Calu3 (cell line): Measurements from ENCODE around the gene CHKB. TPM values are rescaled to one million over a fixed set of nuclear protein-coding genes. Genes with fewer than 3 reads are reported as not detected.
A peak's percentile ranks its signal among the peaks of the same experiment; 100 is the strongest.

ENCODE experiments used
- BruUV-seq: library from RNA; stranded (reverse); fragments of 400-500 nt; replicated peaks from 2 replicates; lab custom pipeline; 2021; lab: Mats Ljungman, UMichigan
- CTCF ChIA-PET: fragments of 300-600 bp; sonication (Branson Sonifier 250); formaldehyde crosslinking; loops from one replicate; lab custom pipeline; 2022; ENCODE audit warnings: antibody characterized with exemption; lab: Charles Lee
- DNase-seq: peaks from one replicate; pipeline ENCODE4 v3.0.0; 2022
- H3K27ac Mint-ChIP-seq: one replicate; pipeline ENCODE4 v1.8.0; 2022; ENCODE audit warnings: mixed read lengths; ENCODE audit not compliant: unreplicated experiment
- H3K27me3 Mint-ChIP-seq: one replicate; pipeline ENCODE4 v1.8.0; 2022; ENCODE audit warnings: mixed read lengths; ENCODE audit not compliant: unreplicated experiment
- H3K36me3 Mint-ChIP-seq: one replicate; pipeline ENCODE4 v1.8.0; 2022; ENCODE audit warnings: mild to moderate bottlenecking, moderate library complexity, mixed read lengths; ENCODE audit not compliant: insufficient read depth, unreplicated experiment
- H3K4me1 Mint-ChIP-seq: one replicate; pipeline ENCODE4 v1.8.0; 2022; ENCODE audit warnings: mild to moderate bottlenecking, low read depth, mixed read lengths; ENCODE audit not compliant: unreplicated experiment
- H3K4me3 Mint-ChIP-seq: one replicate; pipeline ENCODE4 v1.8.0; 2022; ENCODE audit warnings: mild to moderate bottlenecking, low read depth, moderate library complexity, mixed read lengths; ENCODE audit not compliant: unreplicated experiment
- H3K9me3 Mint-ChIP-seq: one replicate; pipeline ENCODE4 v1.8.0; 2022; ENCODE audit warnings: low read depth, mixed read lengths; ENCODE audit not compliant: unreplicated experiment
- CTCF ChIP-seq: fragments of 200-600 bp; IDR thresholded peaks from one replicate; pipeline ENCODE4 v1.8.0; 2022; ENCODE audit warnings: antibody characterized with exemption; ENCODE audit not compliant: unreplicated experiment
- intact Hi-C: fragments of 100-400 bp; cut with micrococcal nuclease; formaldehyde crosslinking; loops from one replicate; pipeline ENCODE4 v1.10.0; 2022; ENCODE audit not compliant: unreplicated experiment
- total RNA-seq: library from RNA; stranded (reverse); gene quantifications from 2 replicates; pipeline ENCODE4 v1.2.3, GENCODE V29; 2022

CHKB gene
- total RNA-seq, 1 experiment from 2014 or later, result 80.9 TPM

- peaks cover 67% of the 10 kb centered on the region for H3K36me3 Mint-ChIP-seq
- H3K9me3 Mint-ChIP-seq, result no peaks in the 10 kb centered on the region
- peak overlapping the region; percentile 97 for H3K4me3 Mint-ChIP-seq
- no TSS peak for BruUV-seq
- CTCF ChIA-PET, result interaction anchor here (0.6 kb wide), 1 partner anchor 47 kb away, joined by 3 read pairs; no protein-coding TSS in a partner anchor
- intact Hi-C loops, result loop anchor here (5.0 kb wide), 1 partner anchor 40 kb away; no protein-coding TSS in a partner anchor
- no peak for TF ChIP-seq CTCF
- no peaks in the 10 kb centered on the region for H3K4me1 Mint-ChIP-seq
- peak overlapping the region; percentile 90 for H3K27ac Mint-ChIP-seq
- H3K27me3 Mint-ChIP-seq, result no peaks in the 10 kb centered on the region
- no peak for DNase-seq
Observed at GRCh38 chr22:50581950-50582492, 628 bp downstream of the CHKB start.

GRCh38 chr22:50581031-50581949, 1.4 kb downstream of the CHKB start:
- H3K4me3 Mint-ChIP-seq, result peak overlapping the region; percentile 97
- no peak for TF ChIP-seq CTCF
- intact Hi-C loops, result loop anchor here (5.0 kb wide), 1 partner anchor 41 kb away; no protein-coding TSS in a partner anchor
- CTCF ChIA-PET, result no interaction called here
- H3K4me1 Mint-ChIP-seq, result no peaks in the 10 kb centered on the region
- no peaks in the 10 kb centered on the region for H3K9me3 Mint-ChIP-seq
- H3K27ac Mint-ChIP-seq, result peak overlapping the region; percentile 90
- TSS peak; percentile 70 for BruUV-seq
- no peaks in the 10 kb centered on the region for H3K27me3 Mint-ChIP-seq
- peaks cover 68% of the 10 kb centered on the region for H3K36me3 Mint-ChIP-seq
- no peak for DNase-seq

- CTCF ChIA-PET, result no interaction called here
- Mint-ChIP-seq H3K9me3 (no peaks in the 10 kb centered on the region), H3K27ac (no peak overlapping the region), H3K36me3 (peaks cover 72% of the 10 kb centered on the region), H3K4me1 (no peaks in the 10 kb centered on the region), H3K27me3 (no peaks in the 10 kb centered on the region), H3K4me3 (no peak overlapping the region)
- TF ChIP-seq CTCF, result no peak
- no peak for DNase-seq
- intact Hi-C loops, result loop anchor here (5.0 kb wide), 1 partner anchor 43 kb away; no protein-coding TSS in a partner anchor
- no TSS peak for BruUV-seq
Observed at GRCh38 chr22:50579752-50580151, 2.9 kb downstream of the CHKB start.

GRCh38 chr22:50578776-50579310, 3.8 kb downstream of the CHKB start:
- no peak overlapping the region for H3K27ac Mint-ChIP-seq
- no peaks in the 10 kb centered on the region for H3K9me3 Mint-ChIP-seq
- no peak overlapping the region for H3K4me3 Mint-ChIP-seq
- H3K4me1 Mint-ChIP-seq, result no peaks in the 10 kb centered on the region
- BruUV-seq, result no TSS peak
- no peak for TF ChIP-seq CTCF
- intact Hi-C loops, result no loop called here
- CTCF ChIA-PET, result no interaction called here
- peaks cover 78% of the 10 kb centered on the region for H3K36me3 Mint-ChIP-seq
- no peaks in the 10 kb centered on the region for H3K27me3 Mint-ChIP-seq
- DNase-seq, result no peak
